ENCODE results near the gene PIK3CD. TPM values are rescaled to one million over a fixed set of nuclear protein-coding genes. Genes with fewer than 3 reads are reported as not detected.
"Not testable (repeated sequence)": the region's sequence is repeated elsewhere in the genome, so short reads cannot be mapped to it uniquely, and the experiment has no call there.

The PIK3CD gene
- total RNA-seq, 1 donor from 2014 or later = 28.3 TPM

DNA sequence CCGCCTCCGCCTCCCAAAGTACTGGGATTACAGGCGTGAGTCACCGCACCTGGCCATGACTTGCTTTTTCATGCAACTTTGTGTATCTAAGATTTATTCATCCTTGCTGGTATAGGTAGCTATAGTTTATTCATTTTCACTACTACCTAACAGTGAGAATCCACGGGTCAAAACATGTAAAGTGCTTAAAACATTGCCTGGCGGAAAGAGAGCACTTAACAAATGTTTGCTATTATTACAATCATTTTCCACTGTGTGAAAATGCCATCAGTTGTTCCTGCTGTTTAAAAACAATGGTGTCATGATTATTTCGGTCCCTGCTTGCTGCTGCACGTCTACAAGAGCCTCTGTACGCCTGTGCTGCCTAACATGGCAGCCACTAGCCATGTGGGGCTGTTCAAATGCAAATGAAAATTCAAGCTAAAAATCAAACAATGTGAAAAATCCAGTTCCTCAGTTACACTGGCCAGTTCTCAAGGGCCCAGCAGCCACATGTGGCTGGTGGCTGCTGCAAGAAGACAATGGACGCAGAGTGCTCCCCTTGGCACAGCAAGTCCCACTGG, 107.1 kb downstream of the PIK3CD start:
- no peaks in the 10 kb centered on the region for H3K9me3 ChIP-seq
- intact Hi-C loops (cut with DNase I) = no loop called here

DNA sequence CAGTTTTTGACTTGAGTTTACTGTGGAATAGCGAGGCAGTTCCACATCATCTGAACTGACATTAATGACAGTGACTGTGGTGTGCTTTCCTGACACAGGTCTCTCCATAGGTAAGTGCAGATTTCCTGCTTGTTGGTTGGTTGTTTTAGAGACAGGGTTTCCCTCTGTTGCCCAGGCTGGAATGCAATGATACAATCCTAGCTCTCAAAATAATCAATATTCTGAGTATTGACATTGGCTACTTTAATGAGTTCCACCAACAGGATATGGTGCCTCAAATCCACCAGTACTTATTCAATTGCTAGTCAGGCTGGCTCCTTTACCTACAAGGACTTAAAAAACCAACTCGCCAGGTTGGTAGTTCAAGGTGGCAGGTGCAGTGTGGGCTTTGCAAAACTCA, 108.4 kb downstream of the PIK3CD start:
- DNase-seq = no peak
- ATAC-seq = no peak

More for the DNA sequence above, 107.1 kb downstream of the PIK3CD start:
- H3K27ac ChIP-seq = no peak overlapping the region
- ATAC-seq (no peak), DNase-seq (no peak)
- H3K4me3 ChIP-seq = no peak overlapping the region
- peaks cover 5% of the 10 kb centered on the region for H3K4me1 ChIP-seq
- H3K36me3 ChIP-seq = peaks cover 4% of the 10 kb centered on the region
- no peaks in the 10 kb centered on the region for H3K27me3 ChIP-seq (ENCODE audit: low read depth)
- TF ChIP-seq, protein P1, sequence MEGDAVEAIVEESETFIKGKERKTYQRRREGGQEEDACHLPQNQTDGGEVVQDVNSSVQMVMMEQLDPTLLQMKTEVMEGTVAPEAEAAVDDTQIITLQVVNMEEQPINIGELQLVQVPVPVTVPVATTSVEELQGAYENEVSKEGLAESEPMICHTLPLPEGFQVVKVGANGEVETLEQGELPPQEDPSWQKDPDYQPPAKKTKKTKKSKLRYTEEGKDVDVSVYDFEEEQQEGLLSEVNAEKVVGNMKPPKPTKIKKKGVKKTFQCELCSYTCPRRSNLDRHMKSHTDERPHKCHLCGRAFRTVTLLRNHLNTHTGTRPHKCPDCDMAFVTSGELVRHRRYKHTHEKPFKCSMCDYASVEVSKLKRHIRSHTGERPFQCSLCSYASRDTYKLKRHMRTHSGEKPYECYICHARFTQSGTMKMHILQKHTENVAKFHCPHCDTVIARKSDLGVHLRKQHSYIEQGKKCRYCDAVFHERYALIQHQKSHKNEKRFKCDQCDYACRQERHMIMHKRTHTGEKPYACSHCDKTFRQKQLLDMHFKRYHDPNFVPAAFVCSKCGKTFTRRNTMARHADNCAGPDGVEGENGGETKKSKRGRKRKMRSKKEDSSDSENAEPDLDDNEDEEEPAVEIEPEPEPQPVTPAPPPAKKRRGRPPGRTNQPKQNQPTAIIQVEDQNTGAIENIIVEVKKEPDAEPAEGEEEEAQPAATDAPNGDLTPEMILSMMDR (IDR thresholded peaks at IDR 0.05) = no peak

DNA sequence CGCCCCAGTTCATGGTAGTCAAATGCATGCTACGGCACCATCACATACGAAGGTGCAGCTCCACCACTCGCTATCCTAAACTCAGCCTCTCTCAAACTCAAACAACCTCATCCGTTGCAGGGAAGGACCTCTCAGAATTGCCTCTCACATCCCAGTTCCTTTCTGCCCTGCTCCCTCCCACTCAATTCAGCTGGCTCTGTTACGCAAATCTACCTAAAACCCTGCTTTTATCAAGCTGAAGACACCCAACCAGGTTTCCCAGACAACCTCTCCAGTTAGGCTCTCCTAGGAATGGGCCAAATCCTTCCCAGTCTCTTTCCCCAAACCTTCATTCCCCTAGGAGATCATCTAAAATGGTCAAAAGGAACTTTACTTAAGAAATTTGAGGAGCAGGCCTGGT, 109.3 kb downstream of the PIK3CD start:
- Histone ChIP-seq H3K4me3 (no peak overlapping the region), H3K27me3 (ENCODE audit: low read depth) (no peaks in the 10 kb centered on the region), H3K4me1 (peaks cover 14% of the 10 kb centered on the region), H3K36me3 (no peaks in the 10 kb centered on the region), H3K27ac (no peak overlapping the region), H3K9me3 (no peaks in the 10 kb centered on the region)
- DNase-seq (no peak), ATAC-seq (no peak)
- TF ChIP-seq, protein P1 (IDR thresholded peaks at IDR 0.05) = no peak
- intact Hi-C loops (cut with DNase I) = no loop called here

More for the DNA sequence above, 108.4 kb downstream of the PIK3CD start:
- H3K4me1 ChIP-seq = peaks cover 12% of the 10 kb centered on the region
- no peaks in the 10 kb centered on the region for H3K36me3 ChIP-seq
- intact Hi-C loops (cut with DNase I) = no loop called here
- TF ChIP-seq, protein P1 (IDR thresholded peaks at IDR 0.05) = no peak
- no peaks in the 10 kb centered on the region for H3K9me3 ChIP-seq
- H3K27me3 ChIP-seq (ENCODE audit: low read depth) = no peaks in the 10 kb centered on the region
- H3K4me3 ChIP-seq = no peak overlapping the region
- H3K27ac ChIP-seq = no peak overlapping the region

DNA sequence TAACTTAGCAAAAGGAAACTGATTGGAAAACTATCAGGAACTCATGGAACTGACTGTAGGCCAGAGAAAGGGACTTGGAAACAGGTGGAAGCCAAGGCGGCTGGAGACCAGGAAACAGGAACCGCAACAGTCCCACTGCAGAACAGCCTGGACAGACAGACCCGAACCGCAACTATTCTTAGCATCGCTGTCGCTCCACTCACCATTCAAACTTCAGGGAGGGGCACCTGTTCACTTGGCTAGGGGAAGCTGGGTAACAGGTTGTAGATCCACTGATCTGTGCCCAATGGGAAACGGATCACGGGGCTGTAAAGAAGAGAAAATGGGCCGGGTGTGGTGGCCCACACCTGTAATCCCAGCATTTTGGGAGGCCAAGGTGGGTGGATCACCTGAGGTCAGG, 110.3 kb downstream of the PIK3CD start:
- Histone ChIP-seq H3K27me3 (ENCODE audit: low read depth) (no peaks in the 10 kb centered on the region), H3K4me1 (peaks cover 14% of the 10 kb centered on the region), H3K9me3 (no peaks in the 10 kb centered on the region), H3K36me3 (no peaks in the 10 kb centered on the region), H3K27ac (no peak overlapping the region), H3K4me3 (no peak overlapping the region)
- DNase-seq (no peak), ATAC-seq (no peak)
- intact Hi-C loops (cut with DNase I) = no loop called here
- TF ChIP-seq, protein P1 (IDR thresholded peaks at IDR 0.05) = no peak

DNA sequence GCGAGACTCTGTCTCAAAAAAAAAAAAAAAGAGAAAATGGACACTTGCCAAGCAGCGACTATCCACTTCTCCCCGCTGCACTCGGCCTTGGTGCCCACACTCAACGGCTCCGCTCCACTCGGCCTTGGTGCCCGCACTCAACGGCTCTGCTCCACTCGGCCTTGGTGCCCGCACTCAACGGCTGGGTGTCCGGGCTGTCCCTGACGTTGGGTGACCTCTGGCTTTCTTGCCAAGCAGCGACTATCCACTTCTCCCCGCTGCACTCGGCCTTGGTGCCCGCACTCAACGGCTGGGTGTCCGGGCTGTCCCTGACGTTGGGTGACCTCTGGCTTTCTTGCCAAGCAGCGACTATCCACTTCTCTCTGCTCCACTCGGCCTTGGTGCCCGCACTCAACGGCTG, 110.9 kb downstream of the PIK3CD start:
- H3K27ac ChIP-seq; H3K9me3 ChIP-seq; intact Hi-C loops (cut with DNase I); DNase-seq; H3K36me3 ChIP-seq; ATAC-seq; H3K4me3 ChIP-seq; H3K27me3 ChIP-seq (ENCODE audit: low read depth): not testable (repeated sequence)
- peaks cover 14% of the 10 kb centered on the region for H3K4me1 ChIP-seq

DNA sequence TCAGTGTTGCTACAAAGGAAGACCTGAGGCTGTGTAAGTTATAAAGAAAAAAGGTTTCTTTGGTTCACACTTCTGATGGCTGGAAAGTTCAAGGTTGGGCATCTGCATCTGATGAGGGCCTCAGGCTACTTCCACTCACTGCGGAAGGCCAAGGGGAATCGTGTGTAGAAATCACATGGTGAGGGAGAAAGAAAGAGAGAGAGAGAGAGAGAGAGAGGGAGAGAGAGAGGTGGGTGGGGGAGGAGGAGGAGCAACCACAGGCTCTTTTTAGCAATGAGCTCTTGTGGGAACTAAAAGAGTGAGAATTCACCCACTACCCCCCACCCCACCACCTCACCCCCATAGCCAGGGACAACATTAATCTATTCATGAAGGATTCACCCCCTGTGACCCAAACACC, 112.4 kb downstream of the PIK3CD start:
- intact Hi-C loops (cut with DNase I) = no loop called here
- TF ChIP-seq, protein P1 (IDR thresholded peaks at IDR 0.05) = no peak
- Histone ChIP-seq H3K9me3 (no peaks in the 10 kb centered on the region), H3K27ac (no peak overlapping the region), H3K4me3 (no peak overlapping the region), H3K27me3 (ENCODE audit: low read depth) (no peaks in the 10 kb centered on the region), H3K4me1 (peaks cover 14% of the 10 kb centered on the region), H3K36me3 (no peaks in the 10 kb centered on the region)
- no peak for DNase-seq
- no peak for ATAC-seq

Data from lower lobe of right lung (tissue), 2 donors.